ENCODE data around the gene ICA1. TPM values are rescaled to one million over a fixed set of nuclear protein-coding genes. Genes with fewer than 3 reads are reported as not detected.

ICA1 gene
- total and polyA plus RNA-seq, 2 of the 4 experiments (the other 2 are of a cell fraction), result not detected

DNA sequence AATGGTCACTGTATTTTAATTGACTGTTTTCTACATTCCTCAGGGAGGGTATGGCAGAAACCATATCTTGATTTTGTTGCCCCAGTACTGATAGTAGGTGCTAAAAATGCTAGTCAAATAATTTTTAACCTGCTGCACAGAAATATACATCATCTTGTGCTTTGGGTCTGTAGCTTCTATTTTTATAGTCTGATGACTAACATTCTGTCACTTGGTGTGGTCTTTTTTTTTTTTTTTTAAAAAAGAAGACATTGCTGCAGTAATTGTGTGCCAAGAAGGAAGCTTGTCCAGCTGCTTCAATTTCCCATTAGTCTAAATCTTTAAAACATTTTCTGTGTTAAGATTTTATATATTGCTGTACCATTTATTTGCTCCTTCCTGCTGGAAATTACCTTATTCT, 83.6 kb downstream of the ICA1 start:
- no peaks in the 10 kb centered on the region for H3K79me1 ChIP-seq (ENCODE audit: low read depth in 1 of 2, low read length in 2 of 2)
- CTCF ChIA-PET, result interaction anchor here (2.1 kb wide), 1 partner anchor 12 kb away, joined by 5 read pairs; no protein-coding TSS in a partner anchor
- no peak overlapping the region for H2AK5ac ChIP-seq (ENCODE audit: low read depth, low read length)
- H3K56ac ChIP-seq (ENCODE audit: extremely low read depth, insufficient read depth, low read length), result no peak overlapping the region
- no peak overlapping the region for H3K18ac ChIP-seq (ENCODE audit: low read depth, low read length)
- no peak overlapping the region for H3K27ac ChIP-seq (ENCODE audit: insufficient read depth, low read length)
- H3K14ac ChIP-seq (replicated peaks; ENCODE audit: low read depth, low read length), result no peak overlapping the region
- H4K5ac ChIP-seq (ENCODE audit: low read depth, low read length), result no peak overlapping the region
- POLR2A ChIA-PET (ENCODE audit: unreplicated experiment), result no interaction called here
- no peak overlapping the region for H2AFZ ChIP-seq (replicated peaks; ENCODE audit: low read length, poor library complexity)
- ATAC-seq (ENCODE audit: low read depth), result no peak
- no peak overlapping the region for H2BK15ac ChIP-seq (ENCODE audit: low read depth, low read length)
- H2BK5ac ChIP-seq (ENCODE audit: low read depth, low read length, poor library complexity, severe bottlenecking), result no peak overlapping the region
- no peak for DNase-seq
- TF ChIP-seq CHD1 (IDR thresholded peaks at IDR 0.05; ENCODE audit: low read depth, low read length) (no peak), MXI1 (IDR thresholded peaks at IDR 0.05; ENCODE audit: borderline replicate concordance, low read depth, low read length) (no peak), CEBPB (IDR thresholded peaks at IDR 0.05; ENCODE audit: low read depth, low read length) (no peak), ELK1 (IDR thresholded peaks at IDR 0.05; ENCODE audit: borderline replicate concordance, low read depth, low read length) (no peak)
- TF ChIP-seq, protein P1, sequence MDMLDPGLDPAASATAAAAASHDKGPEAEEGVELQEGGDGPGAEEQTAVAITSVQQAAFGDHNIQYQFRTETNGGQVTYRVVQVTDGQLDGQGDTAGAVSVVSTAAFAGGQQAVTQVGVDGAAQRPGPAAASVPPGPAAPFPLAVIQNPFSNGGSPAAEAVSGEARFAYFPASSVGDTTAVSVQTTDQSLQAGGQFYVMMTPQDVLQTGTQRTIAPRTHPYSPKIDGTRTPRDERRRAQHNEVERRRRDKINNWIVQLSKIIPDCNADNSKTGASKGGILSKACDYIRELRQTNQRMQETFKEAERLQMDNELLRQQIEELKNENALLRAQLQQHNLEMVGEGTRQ (IDR thresholded peaks at IDR 0.05; ENCODE audit: low read depth, low read length), result no peak
- in situ Hi-C loops (cut with MboI; ENCODE audit: low sequenced_read_pairs) (no loop called here), intact Hi-C loops (cut with micrococcal nuclease) (no loop called here), dilution Hi-C loops (cut with HindIII; ENCODE audit: low sequenced_read_pairs, unreplicated experiment) (no loop called here)
- H3K27me3 ChIP-seq (ENCODE audit: control insufficient read depth, insufficient read depth, low read length), result peaks cover 1% of the 10 kb centered on the region; the same call in 1 of the 2 replicates
- no peak overlapping the region for H4K8ac ChIP-seq (ENCODE audit: low read depth in 2 of 2, low read length in 2 of 2)
- no peak overlapping the region for H3K9ac ChIP-seq (ENCODE audit: low read depth, low read length)
- no peak overlapping the region for H2BK120ac ChIP-seq (ENCODE audit: low read depth, low read length)
- no peak overlapping the region for H3K4ac ChIP-seq (ENCODE audit: low read depth, low read length)
- no peaks in the 10 kb centered on the region for H3K4me1 ChIP-seq (ENCODE audit: control insufficient read depth, insufficient read depth, low read length)
- H4K20me1 ChIP-seq (ENCODE audit: insufficient read depth, low read length), result no peaks in the 10 kb centered on the region
- no peak overlapping the region for H3K4me3 ChIP-seq (ENCODE audit: insufficient read depth, low read depth, low read length)
- no TSS peak for BruUV-seq (replicated peaks)
- H3K23ac ChIP-seq (ENCODE audit: low read depth, low read length), result no peak overlapping the region
- no peak overlapping the region for H2BK20ac ChIP-seq (ENCODE audit: low read depth, low read length)
- no peaks in the 10 kb centered on the region for H3K9me3 ChIP-seq (ENCODE audit: control insufficient read depth, insufficient read depth, low read length)
- H3K4me2 ChIP-seq (ENCODE audit: low read depth, low read length), result no peak overlapping the region
- no peak overlapping the region for H4K91ac ChIP-seq (ENCODE audit: insufficient read depth, low read depth, low read length)
- H2AK9ac ChIP-seq (replicated peaks; ENCODE audit: low read depth, low read length, poor library complexity), result no peak overlapping the region
- no peaks in the 10 kb centered on the region for H3K9me1 ChIP-seq (ENCODE audit: insufficient read depth, low read length)
- H3K36me3 ChIP-seq (ENCODE audit: control insufficient read depth, insufficient read depth, low read length), result no peaks in the 10 kb centered on the region

Measured in IMR-90 (cell line).